SJCRH30 (cell line): Measurements from ENCODE around the gene SIDT2. TPM values are rescaled to one million over a fixed set of nuclear protein-coding genes. Genes with fewer than 3 reads are reported as not detected.
A peak's percentile ranks its signal among the peaks of the same experiment; 100 is the strongest.

ENCODE experiments used
- DNase-seq, 2 experiments: peaks; one replicate each; pipeline ENCODE4 v3.0.0-alpha.2; 2015 to 2020
- H3K27ac ChIP-seq: fragments of 250-450 bp; sonication (Bioruptor Pico); 2 replicates; pipeline ENCODE4 v1.5.1; 2020; ENCODE audit warnings: mild to moderate bottlenecking, moderate library complexity
- H3K27me3 ChIP-seq: fragments of 250-450 bp; sonication (Bioruptor Pico); 2 replicates; pipeline ENCODE4 v1.5.1; 2020; ENCODE audit warnings: mild to moderate bottlenecking, moderate library complexity
- H3K36me3 ChIP-seq: fragments of 250-450 bp; sonication (Bioruptor Pico); 2 replicates; pipeline ENCODE4 v1.5.1; 2020; ENCODE audit warnings: mild to moderate bottlenecking, moderate library complexity
- H3K4me1 ChIP-seq: fragments of 250-450 bp; sonication (Bioruptor Pico); 2 replicates; pipeline ENCODE4 v1.5.1; 2020; ENCODE audit warnings: mild to moderate bottlenecking, moderate library complexity
- H3K4me3 ChIP-seq: fragments of 250-450 bp; sonication (Bioruptor Pico); 2 replicates; pipeline ENCODE4 v1.5.1; 2020; ENCODE audit warnings: mild to moderate bottlenecking, moderate library complexity
- H3K9me3 ChIP-seq: fragments of 250-450 bp; sonication (Bioruptor Pico); replicated peaks from 2 replicates; pipeline ENCODE4 v1.5.1; 2020; ENCODE audit warnings: mild to moderate bottlenecking, moderate library complexity
- total RNA-seq: library from RNA; depleted of rRNA; stranded (reverse); fragments of >200 nt; shearing (Covaris generic); gene quantifications from 2 replicates; pipeline ENCODE4 v1.2.3, GENCODE V29; 2014

Gene SIDT2
- total RNA-seq, 1 experiment from 2014 or later = 13.7 TPM

GRCh38 chr11:117217141-117218084, 38.9 kb downstream of the SIDT2 start:
- Histone ChIP-seq H3K36me3 (no peaks in the 10 kb centered on the region), H3K27ac (no peak overlapping the region)

DNA sequence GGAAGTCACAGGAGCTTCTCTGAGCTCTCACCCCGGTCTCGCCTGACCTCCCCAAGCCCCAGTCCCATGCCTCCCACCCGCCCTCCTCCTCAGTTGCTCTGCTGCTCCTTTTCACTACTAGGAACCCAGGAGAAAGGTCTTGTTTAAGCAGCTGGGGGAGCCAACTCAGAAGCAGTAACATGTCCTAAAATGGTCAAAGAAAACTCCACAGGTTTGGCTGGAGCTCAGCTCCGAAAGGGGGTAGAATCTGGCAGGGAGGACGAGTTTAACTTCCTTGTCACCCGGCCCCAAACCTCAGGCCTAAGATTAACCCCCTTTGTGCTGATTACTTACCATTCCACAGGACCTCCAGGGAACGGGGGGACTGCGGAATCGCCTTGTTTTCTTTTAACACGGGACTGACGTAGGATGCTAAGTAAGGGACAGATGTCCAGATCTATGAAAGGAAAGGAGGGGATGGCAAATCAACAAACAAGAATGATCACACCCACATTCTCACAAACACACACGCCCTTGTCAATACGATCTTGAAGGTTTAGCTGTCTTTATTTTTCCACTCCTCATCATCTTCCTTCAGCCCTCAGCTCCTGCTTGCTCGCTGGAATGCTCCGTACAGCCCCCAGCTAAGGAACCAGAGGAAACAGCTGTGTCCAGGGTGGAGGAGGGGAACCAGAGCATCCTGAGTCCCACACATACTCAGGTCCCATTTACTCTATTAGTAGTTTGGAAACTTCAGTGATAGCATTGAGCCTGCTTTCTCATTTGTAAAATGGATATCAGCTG, 39.8 kb downstream of the SIDT2 start:
- no peaks in the 10 kb centered on the region for H3K36me3 ChIP-seq
- DNase-seq = no peak
- H3K27ac ChIP-seq = no peak overlapping the region
- H3K27me3 ChIP-seq = no peaks in the 10 kb centered on the region
- H3K9me3 ChIP-seq = no peaks in the 10 kb centered on the region
- peaks cover 22% of the 10 kb centered on the region for H3K4me1 ChIP-seq
- H3K4me3 ChIP-seq = no peak overlapping the region

More at GRCh38 chr11:117217141-117218084, 38.9 kb downstream of the SIDT2 start:
- H3K9me3 ChIP-seq = no peaks in the 10 kb centered on the region
- H3K27me3 ChIP-seq = no peaks in the 10 kb centered on the region
- no peak for DNase-seq
- H3K4me1 ChIP-seq = peaks cover 18% of the 10 kb centered on the region
- no peak overlapping the region for H3K4me3 ChIP-seq

DNA sequence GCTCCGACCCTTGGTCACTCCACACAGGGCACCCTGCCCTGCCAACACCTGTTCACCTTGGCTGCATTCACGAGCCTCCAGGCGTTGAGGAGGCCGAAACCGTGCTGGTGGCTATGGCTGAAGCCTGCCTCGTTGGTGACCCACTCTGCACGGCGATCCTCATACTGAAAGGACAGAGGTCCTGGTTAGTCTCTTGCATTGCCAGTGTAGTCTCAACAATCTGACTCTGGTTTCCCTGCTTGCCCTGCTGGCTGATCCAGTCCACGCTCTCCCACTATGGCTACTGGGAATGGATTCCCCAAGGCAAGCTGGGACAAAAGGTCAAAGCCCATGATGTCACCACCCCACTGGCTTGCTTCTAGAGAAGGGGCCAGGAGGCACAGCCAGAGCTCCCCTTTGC, 40.5 kb downstream of the SIDT2 start:
- no peaks in the 10 kb centered on the region for H3K27me3 ChIP-seq
- no peak overlapping the region for H3K27ac ChIP-seq
- no peaks in the 10 kb centered on the region for H3K9me3 ChIP-seq
- peaks cover 22% of the 10 kb centered on the region for H3K4me1 ChIP-seq
- H3K4me3 ChIP-seq = no peak overlapping the region
- no peak for DNase-seq
- H3K36me3 ChIP-seq = no peaks in the 10 kb centered on the region

DNA sequence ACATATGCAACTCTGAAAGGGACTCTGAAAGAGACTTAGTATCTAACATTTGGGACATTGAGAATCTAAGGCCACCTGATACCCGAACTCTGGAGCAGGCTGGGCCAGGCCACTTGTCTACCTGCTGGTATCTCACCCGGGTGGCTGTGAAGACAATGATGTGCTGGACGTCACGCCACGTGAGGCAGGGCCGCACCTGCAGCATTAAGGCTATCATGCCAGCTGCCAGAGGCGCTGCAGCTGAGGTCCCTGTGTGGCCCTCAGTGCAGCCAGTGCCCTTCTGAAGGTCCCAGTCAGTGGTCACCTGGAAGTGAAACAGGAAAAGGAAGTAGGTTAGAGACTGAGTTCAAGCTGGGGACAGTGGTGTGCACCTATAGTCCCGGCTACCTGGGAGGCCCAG, 40.9 kb downstream of the SIDT2 start:
- no peak overlapping the region for H3K27ac ChIP-seq
- H3K9me3 ChIP-seq = no peaks in the 10 kb centered on the region
- no peak overlapping the region for H3K4me3 ChIP-seq
- no peak for DNase-seq
- peaks cover 22% of the 10 kb centered on the region for H3K4me1 ChIP-seq
- no peaks in the 10 kb centered on the region for H3K27me3 ChIP-seq
- no peaks in the 10 kb centered on the region for H3K36me3 ChIP-seq

- no peaks in the 10 kb centered on the region for H3K9me3 ChIP-seq
- no peak for DNase-seq
- no peak overlapping the region for H3K4me3 ChIP-seq
- H3K36me3 ChIP-seq = no peaks in the 10 kb centered on the region
- H3K27me3 ChIP-seq = no peaks in the 10 kb centered on the region
- H3K27ac ChIP-seq = no peak overlapping the region
- H3K4me1 ChIP-seq = peaks cover 22% of the 10 kb centered on the region
These were observed 41.5 kb downstream of the SIDT2 start for GRCh38 chr11:117219995-117220394.

DNA sequence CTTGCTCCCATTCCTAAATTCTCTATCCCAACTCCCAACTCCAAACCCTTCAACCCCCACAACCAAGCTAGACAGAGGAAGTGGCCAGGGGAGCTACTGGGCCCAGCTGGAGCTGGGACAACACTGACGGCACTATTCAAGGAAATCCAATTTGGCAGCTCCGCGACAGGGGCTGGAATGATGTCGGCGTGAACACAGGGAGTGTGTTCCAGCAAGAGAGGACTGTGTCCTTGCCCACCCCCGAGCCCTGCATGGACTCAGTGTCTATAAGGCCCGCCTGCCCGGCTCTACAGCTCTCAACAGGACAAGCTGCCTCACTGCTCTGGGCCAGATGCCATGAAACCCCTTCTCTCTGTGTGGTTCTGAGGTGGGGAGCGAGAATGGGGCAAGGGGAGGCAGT, 42.0 kb downstream of the SIDT2 start:
- Histone ChIP-seq H3K36me3 (no peaks in the 10 kb centered on the region), H3K27ac (peak overlapping the region; percentile 52), H3K4me1 (peaks cover 22% of the 10 kb centered on the region), H3K27me3 (no peaks in the 10 kb centered on the region), H3K4me3 (no peak overlapping the region), H3K9me3 (no peaks in the 10 kb centered on the region)
- no peak for DNase-seq

- Histone ChIP-seq H3K9me3 (no peaks in the 10 kb centered on the region), H3K27me3 (no peaks in the 10 kb centered on the region), H3K27ac (peak overlapping the region; percentile 52), H3K4me1 (peaks cover 22% of the 10 kb centered on the region), H3K36me3 (no peaks in the 10 kb centered on the region), H3K4me3 (no peak overlapping the region)
- DNase-seq = peak; percentile 47 to 62
These were observed 42.6 kb downstream of the SIDT2 start for GRCh38 chr11:117220999-117221774.

- H3K4me3 ChIP-seq = no peak overlapping the region
- H3K36me3 ChIP-seq = no peaks in the 10 kb centered on the region
- no peaks in the 10 kb centered on the region for H3K9me3 ChIP-seq
- H3K27me3 ChIP-seq = no peaks in the 10 kb centered on the region
- H3K27ac ChIP-seq = peak overlapping the region; percentile 52
- DNase-seq = peak; percentile 79 to 84
- H3K4me1 ChIP-seq = peaks cover 22% of the 10 kb centered on the region
These were observed 43.4 kb downstream of the SIDT2 start for GRCh38 chr11:117221775-117222517.

DNA sequence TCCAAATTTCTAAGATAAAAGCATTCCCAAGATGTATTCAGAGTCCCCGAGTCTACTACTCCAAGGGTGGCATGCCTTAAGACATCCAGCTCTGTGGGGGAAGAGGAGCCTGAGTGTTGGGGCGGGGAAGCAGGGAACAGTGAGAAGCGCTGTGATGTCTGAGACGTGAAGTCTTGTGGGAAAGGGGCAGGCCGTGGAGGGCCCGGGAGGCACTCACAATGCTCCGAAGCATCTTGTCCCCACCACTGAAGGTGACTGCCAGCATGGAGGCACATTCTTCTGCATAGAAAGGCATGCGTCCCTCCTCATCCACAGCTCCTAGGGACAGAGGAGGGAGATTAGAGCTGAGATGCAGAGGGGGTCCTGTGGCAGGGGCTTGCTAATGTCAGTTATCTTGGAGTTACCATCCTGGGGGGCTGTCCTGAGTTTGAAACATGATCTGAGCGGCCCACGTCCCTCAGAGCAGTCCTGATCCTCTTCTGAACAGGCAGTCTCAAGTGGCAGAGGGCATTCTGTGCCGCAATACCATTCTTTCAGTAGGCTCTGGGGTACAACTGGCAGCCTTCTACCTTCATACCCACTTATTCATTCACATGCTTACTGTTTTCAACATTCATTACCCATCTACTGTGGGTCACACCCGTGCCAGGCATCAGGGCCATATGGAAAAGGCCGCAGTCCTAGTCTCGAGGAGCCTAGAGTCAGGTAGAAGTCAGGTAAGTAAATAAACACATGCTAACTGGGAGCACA, 44.6 kb downstream of the SIDT2 start:
- Histone ChIP-seq H3K9me3 (no peaks in the 10 kb centered on the region), H3K27me3 (no peaks in the 10 kb centered on the region), H3K4me1 (peaks cover 22% of the 10 kb centered on the region), H3K4me3 (no peak overlapping the region), H3K27ac (no peak overlapping the region), H3K36me3 (no peaks in the 10 kb centered on the region)
- no peak for DNase-seq

DNA sequence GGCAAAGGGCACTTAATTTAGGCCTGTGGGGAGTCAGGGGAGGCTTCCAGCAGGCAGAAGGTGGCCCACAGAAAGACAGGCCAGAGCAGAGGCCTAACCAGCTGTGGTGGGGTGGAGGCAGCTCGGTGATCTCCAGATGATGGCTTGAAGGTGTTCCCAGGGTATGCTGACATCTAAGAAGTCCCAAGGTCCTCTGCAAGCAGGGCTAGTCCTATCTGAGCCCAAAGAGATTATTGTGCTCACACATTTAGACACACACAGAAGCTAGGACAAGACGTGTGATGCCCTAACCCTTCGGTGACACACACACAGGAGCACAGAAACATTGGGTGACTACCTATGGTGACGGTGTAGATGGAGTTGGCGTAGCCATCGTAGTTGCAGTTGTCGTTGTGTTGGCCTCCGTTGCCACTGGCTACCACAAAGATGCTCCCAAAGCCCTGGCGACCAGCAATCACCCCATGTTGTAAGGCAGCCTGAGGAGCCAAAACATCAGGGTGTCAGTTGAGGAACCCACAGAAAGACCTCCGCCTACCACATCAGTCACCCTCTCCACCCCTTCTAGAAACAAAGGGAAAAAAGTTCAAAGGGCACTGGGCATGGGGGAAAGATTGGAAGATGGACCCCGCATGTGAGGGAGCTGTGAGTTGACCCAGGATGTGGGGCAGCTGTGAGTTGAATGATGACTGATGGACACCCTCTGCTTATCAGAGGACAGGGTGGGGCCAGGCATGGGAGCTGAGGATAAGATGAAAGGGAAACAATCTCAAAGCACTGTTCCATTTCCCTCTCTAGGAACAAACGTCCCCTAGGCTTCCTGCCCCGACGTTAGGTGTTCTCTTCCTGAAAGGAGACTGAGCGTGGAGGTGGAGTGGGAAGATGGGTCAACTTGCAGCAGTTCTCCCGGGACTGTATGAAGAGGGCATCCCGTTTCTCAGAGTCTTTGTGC, 45.5 kb downstream of the SIDT2 start:
- no peak overlapping the region for H3K4me3 ChIP-seq
- no peaks in the 10 kb centered on the region for H3K9me3 ChIP-seq
- H3K36me3 ChIP-seq = no peaks in the 10 kb centered on the region
- H3K27ac ChIP-seq = no peak overlapping the region
- peaks cover 22% of the 10 kb centered on the region for H3K4me1 ChIP-seq
- no peaks in the 10 kb centered on the region for H3K27me3 ChIP-seq
- no peak for DNase-seq

GRCh38 chr11:117225553-117226170, 47.1 kb downstream of the SIDT2 start:
- no peak overlapping the region for H3K4me3 ChIP-seq
- no peak overlapping the region for H3K27ac ChIP-seq
- no peaks in the 10 kb centered on the region for H3K36me3 ChIP-seq
- no peak for DNase-seq
- H3K9me3 ChIP-seq = no peaks in the 10 kb centered on the region
- H3K4me1 ChIP-seq = peaks cover 21% of the 10 kb centered on the region
- no peaks in the 10 kb centered on the region for H3K27me3 ChIP-seq
